Suprapubic skin (tissue), 4 donors: ENCODE data around the gene REPS2. TPM values are rescaled to one million over a fixed set of nuclear protein-coding genes. Genes with fewer than 3 reads are reported as not detected.

Source experiments
- DNase-seq, 2 donors: peaks; one replicate each; pipeline ENCODE4 v3.0.0-alpha.2; 2019; ENCODE audit warnings: low spot score in 2 of 2
- H3K27ac ChIP-seq: fragments of 200-600 bp; sonication (generic); one replicate; pipeline ENCODE4 v1.5.1; 2019
- H3K27me3 ChIP-seq: fragments of 200-600 bp; sonication (generic); one replicate; pipeline ENCODE4 v1.5.1; 2019
- H3K36me3 ChIP-seq: fragments of 200-600 bp; sonication (generic); one replicate; pipeline ENCODE4 v1.5.1; 2019
- H3K4me1 ChIP-seq: fragments of 200-600 bp; sonication (generic); one replicate; pipeline ENCODE4 v1.5.1; 2019
- H3K4me3 ChIP-seq: fragments of 200-600 bp; sonication (generic); one replicate; pipeline ENCODE4 v1.5.1; 2019; ENCODE audit warnings: mild to moderate bottlenecking
- H3K9me3 ChIP-seq: fragments of 200-600 bp; sonication (generic); one replicate; pipeline ENCODE4 v1.5.1; 2019
- CTCF ChIP-seq, 2 donors: fragments of 200-600 bp in 1 of 2; fragments of 450-650 bp in 1 of 2; sonication (generic) in 1 of 2; IDR thresholded peaks; one replicate each; pipeline ENCODE4 v1.5.1; 2016 to 2019; ENCODE audit warnings: antibody characterized with exemption in 2 of 2, mild to moderate bottlenecking in 1 of 2, moderate library complexity in 1 of 2
- EP300 ChIP-seq: sonication (generic); formaldehyde crosslinking; IDR thresholded peaks from one replicate; pipeline ENCODE4 v1.6.1; 2017; ENCODE audit warnings: antibody characterized with exemption
- POLR2A ChIP-seq, 2 donors: fragments of 450-650 bp; IDR thresholded peaks; one replicate each; pipeline ENCODE4 v1.6.1; 2017; ENCODE audit warnings: antibody characterized with exemption in 2 of 2, mild to moderate bottlenecking in 2 of 2, moderate library complexity in 2 of 2
- POLR2AphosphoS5 ChIP-seq, 3 donors: sonication (generic); formaldehyde crosslinking; IDR thresholded peaks; one replicate each; pipeline ENCODE4 v1.6.1; 2017; ENCODE audit warnings: antibody characterized with exemption in 3 of 3
- WGBS: methylation state at CpG from one replicate; pipeline ENCODE4 v1.1.5; 2018; 5-methylcytosine and 5-hydroxymethylcytosine counted together
- total RNA-seq, 4 donors: library from RNA; depleted of rRNA; stranded (reverse); fragments of >200 nt; gene quantifications; one replicate each; pipeline ENCODE4 v1.1.0, GENCODE V29; 2016

The REPS2 gene
- total RNA-seq, 4 donors from 2014 or later: 6.2 to 10.9 (median 8.6) TPM

- DNase-seq: no peak
Observed at GRCh38 chrX:16990839-16991238, 44.4 kb downstream of the REPS2 start.

GRCh38 chrX:16992445-16992844 lies 46.0 kb downstream of the REPS2 start:
- WGBS: 76% methylated on average over 3 of the region's 3 CpGs

More at GRCh38 chrX:16990839-16991238, 44.4 kb downstream of the REPS2 start:
- Histone ChIP-seq H3K4me1 (no peaks in the 10 kb centered on the region), H3K4me3 (no peak overlapping the region), H3K27ac (no peak overlapping the region), H3K9me3 (no peaks in the 10 kb centered on the region), H3K27me3 (no peaks in the 10 kb centered on the region), H3K36me3 (no peaks in the 10 kb centered on the region)
- WGBS: 67% methylated on average over 2 of the region's 2 CpGs
- no peak for TF ChIP-seq POLR2AphosphoS5 (IDR thresholded peaks at IDR 0.05)
- no peak for TF ChIP-seq CTCF (IDR thresholded peaks at IDR 0.05)
- no peak for TF ChIP-seq EP300
- no peak for TF ChIP-seq POLR2A (IDR thresholded peaks at IDR 0.05)

GRCh38 chrX:16992951-16993350 lies 46.5 kb downstream of the REPS2 start:
- Histone ChIP-seq H3K9me3 (no peaks in the 10 kb centered on the region), H3K4me3 (no peak overlapping the region), H3K27me3 (no peaks in the 10 kb centered on the region), H3K27ac (no peak overlapping the region), H3K36me3 (no peaks in the 10 kb centered on the region), H3K4me1 (no peaks in the 10 kb centered on the region)
- TF ChIP-seq EP300 (no peak), POLR2A (IDR thresholded peaks at IDR 0.05) (no peak)
- no peak for DNase-seq
- 84% methylated on average over 2 of the region's 2 CpGs for WGBS

More at GRCh38 chrX:16992445-16992844, 46.0 kb downstream of the REPS2 start:
- H3K9me3 ChIP-seq: no peaks in the 10 kb centered on the region
- H3K4me3 ChIP-seq: no peak overlapping the region
- no peaks in the 10 kb centered on the region for H3K36me3 ChIP-seq
- H3K27me3 ChIP-seq: no peaks in the 10 kb centered on the region
- no peak for DNase-seq
- no peaks in the 10 kb centered on the region for H3K4me1 ChIP-seq
- TF ChIP-seq CTCF (IDR thresholded peaks at IDR 0.05): no peak
- TF ChIP-seq EP300: no peak
- TF ChIP-seq POLR2AphosphoS5 (IDR thresholded peaks at IDR 0.05): no peak
- no peak for TF ChIP-seq POLR2A (IDR thresholded peaks at IDR 0.05)
- no peak overlapping the region for H3K27ac ChIP-seq

- Histone ChIP-seq H3K27ac (no peak overlapping the region), H3K4me1 (no peaks in the 10 kb centered on the region), H3K27me3 (no peaks in the 10 kb centered on the region), H3K9me3 (no peaks in the 10 kb centered on the region), H3K36me3 (no peaks in the 10 kb centered on the region), H3K4me3 (no peak overlapping the region)
- no peak for TF ChIP-seq POLR2A (IDR thresholded peaks at IDR 0.05)
- TF ChIP-seq POLR2AphosphoS5 (IDR thresholded peaks at IDR 0.05): no peak
- no peak for TF ChIP-seq EP300
- no peak for TF ChIP-seq CTCF (IDR thresholded peaks at IDR 0.05)
- WGBS: 83% methylated on average over 4 of the region's 4 CpGs
- DNase-seq: no peak
Observed at GRCh38 chrX:16993791-16994318, 47.4 kb downstream of the REPS2 start.

GRCh38 chrX:16994736-16995135 lies 48.3 kb downstream of the REPS2 start:
- 88% methylated on average over 2 of the region's 2 CpGs for WGBS
- H3K27me3 ChIP-seq: no peaks in the 10 kb centered on the region

More at GRCh38 chrX:16994736-16995135, 48.3 kb downstream of the REPS2 start:
- DNase-seq: no peak
- no peaks in the 10 kb centered on the region for H3K9me3 ChIP-seq
- no peak overlapping the region for H3K4me3 ChIP-seq
- H3K27ac ChIP-seq: no peak overlapping the region
- H3K4me1 ChIP-seq: no peaks in the 10 kb centered on the region
- no peak for TF ChIP-seq EP300
- no peak for TF ChIP-seq CTCF (IDR thresholded peaks at IDR 0.05)
- no peak for TF ChIP-seq POLR2A (IDR thresholded peaks at IDR 0.05)
- TF ChIP-seq POLR2AphosphoS5 (IDR thresholded peaks at IDR 0.05): no peak
- no peaks in the 10 kb centered on the region for H3K36me3 ChIP-seq
